SHP77 (cell line): Measurements from ENCODE around the gene TAF4.
"Not testable (repeated sequence)": the region's sequence is repeated elsewhere in the genome, so short reads cannot be mapped to it uniquely, and the experiment has no call there.

Experiments
- DNase-seq, 2 experiments: peaks; one replicate each; lab custom pipeline; 2025; lab: John Stamatoyannopoulos, UW

The TAF4 gene

GRCh38 chr20:62080249-62080990 is 14.7 kb upstream of the TAF4 start:
- DNase-seq = no peak

GRCh38 chr20:62079166-62079565 is 13.5 kb upstream of the TAF4 start:
- DNase-seq = no peak

- DNase-seq = no peak
These were observed 7.6 kb upstream of the TAF4 start for GRCh38 chr20:62073323-62073722.

GRCh38 chr20:62071669-62072430 is 6.2 kb upstream of the TAF4 start:
- DNase-seq = not testable (repeated sequence)

- no peak for DNase-seq
These were observed 4.1 kb upstream of the TAF4 start for GRCh38 chr20:62069741-62070216.

- DNase-seq = peak in 1 of 2 experiments; percentile 39
These were observed 3.3 kb upstream of the TAF4 start for GRCh38 chr20:62068997-62069396.

- no peak for DNase-seq
These were observed 2.0 kb upstream of the TAF4 start for GRCh38 chr20:62067547-62068260.

- DNase-seq = no peak
These were observed 1.3 kb upstream of the TAF4 start for GRCh38 chr20:62066983-62067433.

GRCh38 chr20:62066339-62066982 is 780 bp upstream of the TAF4 start:
- DNase-seq = peak; percentile 73 to 83

- peak in 1 of 2 experiments; percentile 30 for DNase-seq
These were observed 659 bp downstream of the TAF4 start for GRCh38 chr20:62064770-62065673.

- no peak for DNase-seq
These were observed 1.5 kb downstream of the TAF4 start for GRCh38 chr20:62063981-62064769.

GRCh38 chr20:62063315-62063980 is 2.2 kb downstream of the TAF4 start:
- no peak for DNase-seq

GRCh38 chr20:62062661-62063314 is 2.9 kb downstream of the TAF4 start:
- DNase-seq = no peak

GRCh38 chr20:62061851-62062423 is 3.7 kb downstream of the TAF4 start:
- no peak for DNase-seq

GRCh38 chr20:62060631-62061541 is 4.8 kb downstream of the TAF4 start:
- DNase-seq = no peak

GRCh38 chr20:62059920-62060630 is 5.6 kb downstream of the TAF4 start:
- DNase-seq = no peak

GRCh38 chr20:62059401-62059800 is 6.3 kb downstream of the TAF4 start:
- DNase-seq = peak; percentile 28
